ENCODE results near the gene KXD1.

KXD1 gene

GRCh38 chr19:18603958-18604819, 46.5 kb downstream of the KXD1 start:
- DNase-seq: no peak

- no peak for DNase-seq
Measured at GRCh38 chr19:18604820-18605159, 47.1 kb downstream of the KXD1 start.

GRCh38 chr19:18605196-18605545, 47.5 kb downstream of the KXD1 start:
- DNase-seq: no peak

- DNase-seq: no peak
Measured at GRCh38 chr19:18605546-18606280, 48.0 kb downstream of the KXD1 start.

- no peak for DNase-seq
Measured at GRCh38 chr19:18606281-18607225, 48.9 kb downstream of the KXD1 start, which contains the start of gene CRLF1. Gene CRLF1 (minus strand): TSS chr19:18606799. CDS start chr19:18606656, 143 bp downstream.

- no peak for DNase-seq
Measured at GRCh38 chr19:18607226-18608101, 49.8 kb downstream of the KXD1 start.

- no peak for DNase-seq
Measured at GRCh38 chr19:18608102-18608804, 50.6 kb downstream of the KXD1 start.

- DNase-seq: no peak
Measured at GRCh38 chr19:18608805-18609716, 51.4 kb downstream of the KXD1 start.

- no peak for DNase-seq
Measured at GRCh38 chr19:18609717-18610051, 52.0 kb downstream of the KXD1 start.

GRCh38 chr19:18610245-18610555, 52.5 kb downstream of the KXD1 start:
- no peak for DNase-seq

- no peak for DNase-seq
Measured at GRCh38 chr19:18610556-18611326, 53.1 kb downstream of the KXD1 start.

GRCh38 chr19:18611327-18612050, 53.8 kb downstream of the KXD1 start:
- DNase-seq: no peak

- DNase-seq: no peak
Measured at GRCh38 chr19:18612051-18612771, 54.5 kb downstream of the KXD1 start.

- DNase-seq: no peak
Measured at GRCh38 chr19:18612772-18613588, 55.3 kb downstream of the KXD1 start, which contains the start of gene TMEM59L. Gene TMEM59L (plus strand): TSS chr19:18612870. CDS start chr19:18612959, 89 bp downstream.

- no peak for DNase-seq
Measured at GRCh38 chr19:18613589-18614234, 56.0 kb downstream of the KXD1 start.

GRCh38 chr19:18616023-18616422, 58.4 kb downstream of the KXD1 start:
- DNase-seq: no peak

GRCh38 chr19:18617562-18617961, 59.9 kb downstream of the KXD1 start:
- no peak for DNase-seq

Measured in NCI-H2029 treated with DMSO at 0.1 percent for 48 hours (cell line).